ENCODE data around the gene OPN1SW.

OPN1SW gene

GRCh38 chr7:128775744-128776474 is at the start of gene OPN1SW:
OPN1SW (minus strand) TSS chr7:128775794; CDS start chr7:128775781, 13 bp downstream.
- no peak for DNase-seq

GRCh38 chr7:128821724-128822123 is 46.1 kb upstream of the OPN1SW start:
- no peak for DNase-seq

GRCh38 chr7:128818694-128819093 is 43.1 kb upstream of the OPN1SW start:
- DNase-seq = no peak

- no peak for DNase-seq
Observed at GRCh38 chr7:128815289-128815942, 39.8 kb upstream of the OPN1SW start.

GRCh38 chr7:128814499-128814898 is 38.9 kb upstream of the OPN1SW start:
- DNase-seq = no peak

- DNase-seq = no peak
Observed at GRCh38 chr7:128812514-128813168, 37.0 kb upstream of the OPN1SW start.

GRCh38 chr7:128811631-128812430 is 36.2 kb upstream of the OPN1SW start:
- DNase-seq = no peak

- no peak for DNase-seq
Observed at GRCh38 chr7:128810997-128811396, 35.4 kb upstream of the OPN1SW start.

GRCh38 chr7:128810473-128810872 is 34.9 kb upstream of the OPN1SW start:
- DNase-seq = no peak

- DNase-seq = no peak
Observed at GRCh38 chr7:128809363-128809762, 33.8 kb upstream of the OPN1SW start.

- no peak for DNase-seq
Observed at GRCh38 chr7:128807191-128807590, 31.6 kb upstream of the OPN1SW start.

GRCh38 chr7:128805225-128805624 is 29.6 kb upstream of the OPN1SW start:
- no peak for DNase-seq

GRCh38 chr7:128804484-128804883 is 28.9 kb upstream of the OPN1SW start:
- no peak for DNase-seq

- no peak for DNase-seq
Observed at GRCh38 chr7:128801667-128802418, 26.2 kb upstream of the OPN1SW start.

GRCh38 chr7:128801003-128801402 is 25.4 kb upstream of the OPN1SW start:
- no peak for DNase-seq

GRCh38 chr7:128800567-128800966 is 25.0 kb upstream of the OPN1SW start:
- DNase-seq = no peak

- DNase-seq = no peak
Observed at GRCh38 chr7:128799451-128799850, 23.9 kb upstream of the OPN1SW start.

- no peak for DNase-seq
Observed at GRCh38 chr7:128796327-128796726, 20.7 kb upstream of the OPN1SW start.

- no peak for DNase-seq
Observed at GRCh38 chr7:128795129-128795528, 19.5 kb upstream of the OPN1SW start.

- no peak for DNase-seq
Observed at GRCh38 chr7:128794436-128794835, 18.8 kb upstream of the OPN1SW start.

- no peak for DNase-seq
Observed at GRCh38 chr7:128794020-128794419, 18.4 kb upstream of the OPN1SW start.

GRCh38 chr7:128793181-128793547 is 17.6 kb upstream of the OPN1SW start:
- DNase-seq = no peak
